DND-41 (cell line): Measurements from ENCODE around the gene DNAJA2.

Experiments
- ATAC-seq: fragments of 200-7000 bp; cut with Tn5 transposase; 3 replicates; pipeline ENCODE4 v1.9.1; 2021; ENCODE audit warnings: low read depth; ENCODE audit not compliant: insufficient read depth
- DNase-seq: peaks from one replicate; pipeline ENCODE4 v3.0.0-alpha.2; 2020
- H2AFZ ChIP-seq: 2 replicates; pipeline ENCODE4 v1.6.0; 2012; ENCODE audit warnings: low read depth, low read length
- H3K27ac ChIP-seq: 2 replicates; pipeline ENCODE4 v1.5.1; 2012; ENCODE audit warnings: low read length, inconsistent platforms
- H3K27me3 ChIP-seq: fragments of 200-600 bp; sonication (generic); 2 replicates; pipeline ENCODE4 v1.6.0; 2012; ENCODE audit warnings: low read length, mild to moderate bottlenecking, inconsistent platforms; ENCODE audit not compliant: insufficient read depth, poor library complexity
- H3K36me3 ChIP-seq: 2 replicates; pipeline ENCODE4 v1.5.1; 2012; ENCODE audit warnings: low read length, inconsistent platforms; ENCODE audit not compliant: insufficient read depth
- H3K4me1 ChIP-seq: 2 replicates; pipeline ENCODE4 v1.5.1; 2012; ENCODE audit warnings: mild to moderate bottlenecking, low read length; ENCODE audit not compliant: insufficient read depth
- H3K4me2 ChIP-seq: 2 replicates; pipeline ENCODE4 v1.6.0; 2012; ENCODE audit warnings: mild to moderate bottlenecking, moderate library complexity, low read length, inconsistent platforms; ENCODE audit not compliant: insufficient read depth
- H3K4me3 ChIP-seq, 2 experiments: fragments of 200-600 bp in 1 of 2; shearing (Covaris generic) in 1 of 2; 2 replicates each; pipeline ENCODE4 v1.5.1; 2012 to 2016; ENCODE audit warnings: inconsistent platforms in 2 of 2, low read length in 2 of 2, mild to moderate bottlenecking in 2 of 2, low read depth in 1 of 2, moderate library complexity in 1 of 2
- H3K79me2 ChIP-seq: 2 replicates; pipeline ENCODE4 v1.6.0; 2012; ENCODE audit warnings: low read length, inconsistent platforms; ENCODE audit not compliant: insufficient read depth
- H3K9ac ChIP-seq: 2 replicates; pipeline ENCODE4 v1.6.0; 2012; ENCODE audit warnings: low read depth, mild to moderate bottlenecking, inconsistent platforms, low read length, moderate library complexity
- H3K9me3 ChIP-seq: 2 replicates; pipeline ENCODE4 v1.5.1; 2012; ENCODE audit warnings: low read length, moderate library complexity, mild to moderate bottlenecking, inconsistent platforms; ENCODE audit not compliant: insufficient read depth, severe bottlenecking
- H4K20me1 ChIP-seq: 2 replicates; pipeline ENCODE4 v1.6.0; 2012; ENCODE audit warnings: low read length; ENCODE audit not compliant: insufficient read depth
- EZH2 ChIP-seq: IDR thresholded peaks from 3 replicates; pipeline ENCODE4 v1.6.1; 2012; ENCODE audit warnings: borderline replicate concordance, low read depth, mild to moderate bottlenecking, moderate library complexity, low read length, inconsistent platforms; ENCODE audit not compliant: severe bottlenecking
- TF ChIP-seq, protein P1 (sequence below): IDR thresholded peaks from 2 replicates; pipeline ENCODE4 v1.5.1; 2012; ENCODE audit warnings: borderline replicate concordance, low read length, moderate library complexity, mild to moderate bottlenecking; ENCODE audit not compliant: poor library complexity, severe bottlenecking; ENCODE audit errors: extremely low read depth

Gene DNAJA2

DNA sequence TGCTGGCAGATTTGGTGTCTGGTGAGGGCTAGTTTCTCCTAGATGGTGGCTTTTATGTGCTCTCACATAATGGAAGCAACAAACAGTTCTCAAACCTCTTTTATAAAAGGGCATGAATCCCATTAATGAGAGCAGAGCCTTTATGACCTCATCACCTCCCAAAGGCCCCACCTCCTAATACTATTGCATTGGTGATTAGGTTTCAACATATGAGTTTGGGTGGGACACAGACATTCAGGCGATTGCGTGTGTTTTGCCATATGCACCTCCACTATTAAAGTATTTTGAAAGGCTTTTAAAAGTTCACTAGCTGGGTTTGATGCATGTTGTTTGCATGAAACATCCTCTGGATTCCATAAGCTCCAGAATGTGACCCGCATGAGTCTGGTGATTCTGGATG is 24.4 kb upstream of the DNAJA2 start:
- Histone ChIP-seq H2AFZ (no peak overlapping the region), H3K4me3 (no peak overlapping the region)
- no peak for DNase-seq

DNA sequence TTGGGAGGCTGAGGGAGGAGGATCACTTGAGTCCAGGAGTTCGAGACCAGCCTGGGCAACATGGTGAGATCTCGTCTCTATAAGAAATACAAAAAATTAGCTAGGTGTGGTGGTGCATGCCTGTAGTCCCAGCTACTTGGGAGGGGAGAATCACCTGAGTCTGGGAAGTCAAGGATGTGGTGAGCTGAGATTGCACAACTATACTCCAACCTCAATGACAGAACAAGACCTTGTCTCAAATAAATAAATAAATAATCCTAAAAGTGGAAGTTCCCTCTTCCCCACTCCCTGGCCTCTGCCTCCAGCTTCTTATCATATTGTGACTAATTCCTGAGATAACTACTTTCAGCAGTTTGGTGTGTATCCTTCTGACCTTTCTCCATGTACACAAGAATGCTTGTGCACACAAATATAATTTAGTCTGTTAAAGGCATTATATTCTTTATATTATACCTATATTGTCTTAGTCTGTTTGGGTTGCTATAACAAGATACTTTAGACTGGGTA is 23.5 kb upstream of the DNAJA2 start:
- no peak for TF ChIP-seq EZH2
- TF ChIP-seq, protein P1, sequence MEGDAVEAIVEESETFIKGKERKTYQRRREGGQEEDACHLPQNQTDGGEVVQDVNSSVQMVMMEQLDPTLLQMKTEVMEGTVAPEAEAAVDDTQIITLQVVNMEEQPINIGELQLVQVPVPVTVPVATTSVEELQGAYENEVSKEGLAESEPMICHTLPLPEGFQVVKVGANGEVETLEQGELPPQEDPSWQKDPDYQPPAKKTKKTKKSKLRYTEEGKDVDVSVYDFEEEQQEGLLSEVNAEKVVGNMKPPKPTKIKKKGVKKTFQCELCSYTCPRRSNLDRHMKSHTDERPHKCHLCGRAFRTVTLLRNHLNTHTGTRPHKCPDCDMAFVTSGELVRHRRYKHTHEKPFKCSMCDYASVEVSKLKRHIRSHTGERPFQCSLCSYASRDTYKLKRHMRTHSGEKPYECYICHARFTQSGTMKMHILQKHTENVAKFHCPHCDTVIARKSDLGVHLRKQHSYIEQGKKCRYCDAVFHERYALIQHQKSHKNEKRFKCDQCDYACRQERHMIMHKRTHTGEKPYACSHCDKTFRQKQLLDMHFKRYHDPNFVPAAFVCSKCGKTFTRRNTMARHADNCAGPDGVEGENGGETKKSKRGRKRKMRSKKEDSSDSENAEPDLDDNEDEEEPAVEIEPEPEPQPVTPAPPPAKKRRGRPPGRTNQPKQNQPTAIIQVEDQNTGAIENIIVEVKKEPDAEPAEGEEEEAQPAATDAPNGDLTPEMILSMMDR: no peak
- Histone ChIP-seq H3K4me3 (no peak overlapping the region), H3K27ac (no peak overlapping the region), H3K27me3 (no peaks in the 10 kb centered on the region), H2AFZ (no peak overlapping the region), H3K36me3 (no peaks in the 10 kb centered on the region), H3K9ac (no peak overlapping the region), H3K4me1 (no peaks in the 10 kb centered on the region), H3K4me2 (no peak overlapping the region), H3K79me2 (no peaks in the 10 kb centered on the region), H4K20me1 (no peaks in the 10 kb centered on the region), H3K9me3 (peaks cover 6% of the 10 kb centered on the region)
- ATAC-seq (no peak), DNase-seq (no peak)

More for the DNA sequence above, 24.4 kb upstream of the DNAJA2 start:
- ATAC-seq: no peak
- Histone ChIP-seq H3K36me3 (no peaks in the 10 kb centered on the region), H3K9me3 (no peaks in the 10 kb centered on the region), H3K27ac (no peak overlapping the region), H3K4me1 (no peaks in the 10 kb centered on the region), H4K20me1 (no peaks in the 10 kb centered on the region), H3K79me2 (no peaks in the 10 kb centered on the region), H3K9ac (no peak overlapping the region), H3K4me2 (no peak overlapping the region), H3K27me3 (no peaks in the 10 kb centered on the region)
- no peak for TF ChIP-seq EZH2
- TF ChIP-seq, protein P1: no peak

DNA sequence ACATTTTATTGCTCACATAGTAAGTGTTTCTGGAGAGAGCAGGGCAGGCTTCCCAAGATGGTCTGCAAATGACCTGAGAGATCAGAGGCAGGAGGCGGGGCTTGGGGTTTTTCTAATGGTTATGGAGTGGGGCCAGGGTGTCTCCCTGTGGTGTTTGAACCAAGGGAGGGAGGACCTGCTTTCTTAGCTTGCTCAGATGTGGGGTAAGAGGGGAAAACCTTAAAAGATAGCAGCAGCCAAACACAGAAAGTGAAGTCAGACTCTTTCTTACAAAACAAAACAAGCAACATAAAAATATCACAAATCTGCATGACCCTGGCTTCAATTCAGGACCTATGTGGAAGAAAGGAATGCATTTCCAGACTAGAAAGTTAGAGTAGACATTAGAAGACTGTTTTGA is 22.9 kb upstream of the DNAJA2 start:
- Histone ChIP-seq H3K36me3 (no peaks in the 10 kb centered on the region), H3K4me3 (no peak overlapping the region), H3K9me3 (peaks cover 11% of the 10 kb centered on the region), H3K9ac (no peak overlapping the region), H2AFZ (no peak overlapping the region), H3K4me2 (no peak overlapping the region), H3K4me1 (no peaks in the 10 kb centered on the region), H3K79me2 (no peaks in the 10 kb centered on the region), H3K27ac (no peak overlapping the region), H3K27me3 (no peaks in the 10 kb centered on the region), H4K20me1 (no peaks in the 10 kb centered on the region)
- ATAC-seq (no peak), DNase-seq (no peak)
- TF ChIP-seq EZH2: no peak

DNA sequence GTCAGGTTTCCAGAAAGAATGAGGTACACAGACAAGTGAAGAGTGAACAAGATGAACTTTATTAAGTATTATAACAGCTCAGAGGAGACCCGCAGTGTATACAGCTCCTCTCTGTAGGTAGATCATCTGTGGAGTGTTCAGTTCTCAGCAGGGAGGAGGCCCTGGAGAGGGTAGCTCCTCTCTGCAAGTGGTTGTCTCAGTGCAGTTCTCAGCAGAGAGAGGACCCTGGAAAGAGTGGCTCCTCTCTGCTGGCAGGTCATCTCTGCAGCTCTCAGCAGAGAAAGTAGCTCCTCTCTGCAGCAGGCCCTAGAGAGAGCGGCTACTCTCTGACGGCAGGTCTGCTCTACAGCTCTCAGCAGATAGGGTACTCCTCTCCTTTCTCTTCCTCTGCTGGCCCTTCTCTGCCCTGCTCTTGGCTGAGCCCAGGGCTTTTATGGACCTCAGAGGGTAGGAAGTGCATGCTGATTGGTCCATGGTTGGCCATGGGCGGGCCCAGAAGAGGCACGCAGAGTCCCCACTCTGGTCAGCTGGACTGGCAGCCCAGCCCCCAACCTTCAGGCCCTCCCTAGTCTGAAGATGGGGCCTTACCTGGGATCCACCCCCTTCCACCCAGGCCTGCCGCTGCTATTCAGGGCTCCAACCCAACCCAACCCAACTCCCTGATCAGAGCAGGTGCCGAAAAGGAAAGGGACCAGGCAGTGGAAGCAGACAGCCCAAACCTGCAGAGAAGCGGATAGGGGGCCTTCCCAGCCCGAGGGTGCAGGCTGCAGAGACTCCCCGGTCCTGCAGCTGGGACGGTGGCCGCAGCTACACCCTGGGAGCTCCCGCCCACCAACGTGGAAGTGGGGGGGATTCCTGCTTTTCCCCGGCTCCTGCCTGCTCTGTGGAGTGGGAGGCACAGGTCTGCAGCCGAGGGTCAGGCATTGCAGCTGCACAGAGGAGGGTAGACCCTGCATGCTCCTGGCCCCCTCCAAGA is 18.5 kb upstream of the DNAJA2 start:
- DNase-seq: no peak
- Histone ChIP-seq H3K27me3 (no peaks in the 10 kb centered on the region), H3K79me2 (no peaks in the 10 kb centered on the region), H3K4me1 (no peaks in the 10 kb centered on the region), H4K20me1 (no peaks in the 10 kb centered on the region), H3K4me3 (no peak overlapping the region), H3K36me3 (no peaks in the 10 kb centered on the region), H2AFZ (no peak overlapping the region), H3K9ac (no peak overlapping the region), H3K9me3 (peaks cover 11% of the 10 kb centered on the region), H3K4me2 (no peak overlapping the region), H3K27ac (no peak overlapping the region)
- TF ChIP-seq, protein P1: no peak
- no peak for TF ChIP-seq EZH2
- ATAC-seq: no peak
